ENCODE measurements around the gene NEDD4L. TPM values are rescaled to one million over a fixed set of nuclear protein-coding genes. Genes with fewer than 3 reads are reported as not detected.

NEDD4L gene
- total and polyA plus RNA-seq, 10 of the 15 experiments (the other 5 are each of a cell fraction or from before 2014, with no cell fraction given): 7.4 to 24.0 (median 17.7) TPM

GRCh38 chr18:58065956-58066355 lies 21.9 kb downstream of the NEDD4L start:
- ChIA-PET CTCF (interaction anchor here (3.1 kb wide), 1 partner anchor 14 kb away, joined by 12 read pairs; no protein-coding TSS in a partner anchor), RAD21 (ENCODE audit: unreplicated experiment) (interaction anchor here (1.3 kb wide), 1 partner anchor 14 kb away, joined by 3 read pairs; no protein-coding TSS in a partner anchor), POLR2A (interaction anchor here (0.9 kb wide), 1 partner anchor 10 kb away, joined by 4 read pairs; no protein-coding TSS in a partner anchor), SMC1A (ENCODE audit: uncharacterized antibody, unreplicated experiment) (interaction anchor here (1.2 to 5.1 kb wide), 3 partner anchors 10 to 20 kb away, joined by 3 to 31 read pairs (median 6); no protein-coding TSS in a partner anchor)
- intact Hi-C loops (cut with micrococcal nuclease; ENCODE audit: unreplicated experiment) (no loop called here), in situ Hi-C loops (cut with MboI) (no loop called here)
- no peak for ATAC-seq
- H3K79me2 ChIP-seq (ENCODE audit: control insufficient read depth, insufficient read depth, low read length): no peaks in the 10 kb centered on the region
- no peaks in the 10 kb centered on the region for H3K4me1 ChIP-seq (ENCODE audit: control insufficient read depth, insufficient read depth, low read length)
- FAIRE-seq: no peak
- 58% methylated on average over 3 of the region's 3 CpGs for WGBS (ENCODE audit: insufficient coverage, insufficient replicate concordance, low lambda C conversion rate, missing lambda C conversion rate)
- no peaks in the 10 kb centered on the region for H4K20me1 ChIP-seq (ENCODE audit: control insufficient read depth, insufficient read depth)
- DNase-seq (ENCODE audit: low read depth, low spot score): no peak
- H3K9ac ChIP-seq (ENCODE audit: control insufficient read depth, insufficient read depth, low read length): no peak overlapping the region
- H3K9me3 ChIP-seq (replicated peaks; ENCODE audit: control insufficient read depth, insufficient read depth, low read length): no peaks in the 10 kb centered on the region
- H3K27me3 ChIP-seq (replicated peaks in 1 of 2; ENCODE audit: control insufficient read depth in 2 of 2, insufficient read depth in 2 of 2, low read length in 1 of 2): no peaks in the 10 kb centered on the region
- H2AFZ ChIP-seq (ENCODE audit: control insufficient read depth, low read depth, low read length): no peak overlapping the region
- no peak overlapping the region for H3K4me2 ChIP-seq (ENCODE audit: control insufficient read depth, insufficient read depth)
- no peak overlapping the region for H3K4me3 ChIP-seq
- no peak overlapping the region for H3K27ac ChIP-seq (ENCODE audit: control insufficient read depth, insufficient read depth)
- H3K36me3 ChIP-seq (ENCODE audit: control insufficient read depth in 2 of 2, insufficient read depth in 2 of 2, low read length in 1 of 2): no peaks in the 10 kb centered on the region
- TF ChIP-seq IRF4 (IDR thresholded peaks at IDR 0.05; ENCODE audit: low read depth, low read length): no peak
- no peak for TF ChIP-seq NFYA (IDR thresholded peaks at IDR 0.05; ENCODE audit: borderline replicate concordance, low read depth, low read length)
- no peak for TF ChIP-seq BACH1 (IDR thresholded peaks at IDR 0.05; ENCODE audit: borderline replicate concordance)
- no peak for TF ChIP-seq USF2 (IDR thresholded peaks at IDR 0.05; ENCODE audit: borderline replicate concordance, low read depth, low read length)
- no peak for TF ChIP-seq ATF3 (IDR thresholded peaks at IDR 0.05; ENCODE audit: borderline replicate concordance, extremely low read depth, low read depth, low read length)
- no peak for TF ChIP-seq SKIL (IDR thresholded peaks at IDR 0.05; ENCODE audit: low read depth, poor library complexity, severe bottlenecking)
- no peak for TF ChIP-seq NR2C1 (IDR thresholded peaks at IDR 0.05)
- TF ChIP-seq BMI1 (IDR thresholded peaks at IDR 0.05; ENCODE audit: borderline replicate concordance): no peak
- no peak for TF ChIP-seq SMAD1 (IDR thresholded peaks at IDR 0.05; ENCODE audit: low read depth, partially characterized antibody)
- no peak for TF ChIP-seq USF1 (IDR thresholded peaks at IDR 0.05; ENCODE audit: borderline replicate concordance, extremely low read length, insufficient read depth, low read depth, low read length)
- TF ChIP-seq SMC3 (IDR thresholded peaks at IDR 0.05; ENCODE audit: borderline replicate concordance, low read length): no peak
- TF ChIP-seq HDAC6 (IDR thresholded peaks at IDR 0.05; ENCODE audit: unreplicated experiment): no peak
- no peak for TF ChIP-seq ZNF384 (IDR thresholded peaks at IDR 0.05; ENCODE audit: borderline replicate concordance, low read depth, low read length)
- no peak for TF ChIP-seq PML (IDR thresholded peaks at IDR 0.05; ENCODE audit: low read length)
- no peak for TF ChIP-seq HSF1 (IDR thresholded peaks at IDR 0.05; ENCODE audit: low read depth, low read length)
- TF ChIP-seq STAT3 (IDR thresholded peaks at IDR 0.05; ENCODE audit: low read depth, low read length): no peak
- TF ChIP-seq ESRRA (IDR thresholded peaks at IDR 0.05; ENCODE audit: low read length): no peak
- BruUV-seq (replicated peaks): no TSS peak
